H1 (cell line): Measurements from ENCODE around the gene USP24.

Source experiments
- BCL11A ChIP-seq, 2 experiments: IDR thresholded peaks; one replicate each; pipeline ENCODE4 v1.6.1; 2011; ENCODE audit warnings: low read depth in 2 of 2, low read length in 2 of 2, mild to moderate bottlenecking in 2 of 2
- CTCF ChIP-seq, 3 experiments: IDR thresholded peaks; 1 replicate in 2 of 3; 2 replicates in 1 of 3; pipeline versions ENCODE4 v1.5.1 to v1.6.1; 2011; ENCODE audit warnings: low read length in 3 of 3, mild to moderate bottlenecking in 3 of 3, inconsistent platforms in 2 of 3, low read depth in 1 of 3, moderate library complexity in 1 of 3; ENCODE audit not compliant: insufficient read depth in 1 of 3; ENCODE audit errors: control extremely low read depth in 1 of 3
- EGR1 ChIP-seq: IDR thresholded peaks from 2 replicates; pipeline ENCODE4 v1.6.1; 2011; ENCODE audit warnings: low read depth, low read length, borderline replicate concordance
- GTF2F1 ChIP-seq: IDR thresholded peaks from 2 replicates; pipeline ENCODE4 v1.6.1; 2012; ENCODE audit warnings: low read depth, low read length, improper control_type of control experiment, borderline replicate concordance
- HDAC2 ChIP-seq, 2 experiments: fragments of 300-600 bp in 1 of 2; sonication (generic) in 1 of 2; IDR thresholded peaks; 2 replicates each; pipeline ENCODE4 v1.6.1; 2011 to 2012; ENCODE audit warnings: low read depth in 2 of 2, low read length in 2 of 2, mild to moderate bottlenecking in 2 of 2, moderate library complexity in 2 of 2, borderline replicate concordance in 1 of 2, inconsistent platforms in 1 of 2
- MAFK ChIP-seq: IDR thresholded peaks from 2 replicates; pipeline ENCODE4 v1.6.1; 2012; ENCODE audit warnings: low read depth, mild to moderate bottlenecking, improper control_type of control experiment, low read length
- POLR2A ChIP-seq, 2 experiments: IDR thresholded peaks; 1 replicate in 1 of 2; 2 replicates in 1 of 2; pipeline ENCODE4 v1.6.1; 2011; ENCODE audit warnings: low read depth in 2 of 2, low read length in 2 of 2, mild to moderate bottlenecking in 2 of 2; ENCODE audit errors: control extremely low read depth in 1 of 2
- POLR2AphosphoS5 ChIP-seq: IDR thresholded peaks from 2 replicates; pipeline ENCODE4 v1.6.1; 2011; ENCODE audit warnings: low read depth, low read length

DNA sequence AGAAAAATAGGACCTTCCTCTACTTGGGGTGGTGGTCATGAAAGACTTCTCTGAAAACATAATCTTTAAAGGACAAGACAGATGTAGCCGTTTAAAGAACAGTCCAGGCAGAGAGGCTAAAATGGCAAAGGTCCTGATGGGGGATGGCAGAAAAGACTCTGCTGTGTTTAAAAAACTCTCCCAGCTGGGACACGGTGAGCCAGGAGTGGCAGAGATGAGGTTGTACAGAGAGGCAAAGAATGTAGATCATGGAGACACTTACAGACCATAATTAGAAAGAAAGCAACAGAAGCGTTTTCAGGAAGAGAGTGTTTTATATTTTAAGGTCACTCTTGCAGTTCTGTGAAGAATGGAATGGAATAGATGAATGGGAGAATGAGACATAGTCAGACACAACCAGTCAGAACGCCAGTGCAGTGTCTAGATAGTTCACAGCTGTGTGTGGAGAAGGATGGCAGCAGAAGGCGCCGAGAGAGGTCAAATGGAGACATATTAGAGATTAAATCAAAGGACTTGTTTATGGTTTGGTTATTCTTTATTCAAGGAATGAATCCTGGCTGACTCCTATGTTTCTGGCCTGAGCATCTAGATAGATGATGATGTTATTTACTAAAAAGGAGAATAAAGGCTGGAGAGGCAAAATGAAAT is 47.8 kb downstream of the USP24 start:
- TF ChIP-seq GTF2F1 = no peak
- TF ChIP-seq EGR1 = no peak
- no peak for TF ChIP-seq CTCF (IDR thresholded peaks at IDR 0.05; ENCODE audit: control extremely low read depth in 1 of 3, insufficient read depth in 1 of 3, low read depth in 1 of 3, low read length in 3 of 3)
- no peak for TF ChIP-seq POLR2A (IDR thresholded peaks at IDR 0.05; ENCODE audit: control extremely low read depth in 1 of 2, low read depth in 2 of 2, low read length in 2 of 2)
- no peak for TF ChIP-seq BCL11A (IDR thresholded peaks at IDR 0.05; ENCODE audit: low read depth in 2 of 2, low read length in 2 of 2)
- TF ChIP-seq POLR2AphosphoS5 = no peak
- no peak for TF ChIP-seq HDAC2 (IDR thresholded peaks at IDR 0.05; ENCODE audit: borderline replicate concordance in 1 of 2, low read depth in 2 of 2, low read length in 2 of 2)
- no peak for TF ChIP-seq MAFK
